K562 (cell line): Measurements from ENCODE around the gene LTBR. TPM values are rescaled to one million over a fixed set of nuclear protein-coding genes. Genes with fewer than 3 reads are reported as not detected.

Experiments
- ATAC-seq: fragments of 200-7000 bp; cut with Tn5 transposase; 3 replicates; pipeline ENCODE4 v1.9.1; 2020; ENCODE audit warnings: moderate library complexity
- BruUV-seq: library from RNA; stranded (reverse); fragments of 400-500 nt; replicated peaks from 2 replicates; lab custom pipeline; 2021; lab: Mats Ljungman, UMichigan
- CTCF ChIA-PET: fragments of 300-600 bp; formaldehyde crosslinking; extraction: SDS; loops from one replicate; lab custom pipeline; 2021; ENCODE audit warnings: low intra/inter-chr PET ratio; lab: Yijun Ruan, JAX
- POLR2A ChIA-PET: fragments of 300-600, 350-650 bp; sonication (Branson Sonifier 250); formaldehyde crosslinking; extraction: SDS; loops from one replicate; lab custom pipeline; 2021; ENCODE audit warnings: antibody characterized with exemption, inconsistent platforms; lab: Yijun Ruan, JAX
- DNase-seq, 4 experiments: peaks; one replicate each; pipeline versions ENCODE4 v3.0.0 to v3.0.0-alpha.2; 2011 to 2018; ENCODE audit warnings: low spot score in 3 of 4, mixed read lengths in 3 of 4; ENCODE audit errors: extremely low read depth in 1 of 4
- FAIRE-seq: peaks from 2 replicates; lab custom pipeline; 2011; peaks lifted over from hg19 to GRCh38; lab: Jason Lieb, UNC
- H2AFZ ChIP-seq: 2 replicates; pipeline ENCODE4 v1.6.0; 2011; ENCODE audit warnings: low read depth, low read length, control low read depth, inconsistent platforms
- H3K27ac ChIP-seq: fragments of 200-600 bp; 3 replicates; pipeline ENCODE4 v1.8.0; 2011; ENCODE audit warnings: low read depth, mild to moderate bottlenecking, control low read depth, inconsistent platforms, low read length, moderate library complexity, mixed read lengths; ENCODE audit errors: extremely low read depth
- H3K27me3 ChIP-seq, 2 experiments: fragments of 300-600 bp in 1 of 2; 2 replicates in 1 of 2; 3 replicates in 1 of 2; pipeline versions ENCODE4 v1.6.0 to v1.8.0; 2011; ENCODE audit warnings: inconsistent platforms in 2 of 2, low read length in 2 of 2, mild to moderate bottlenecking in 1 of 2, mixed read lengths in 1 of 2, moderate library complexity in 1 of 2; ENCODE audit not compliant: control insufficient read depth in 2 of 2, insufficient read depth in 2 of 2
- H3K36me3 ChIP-seq: fragments of 300-600 bp; 3 replicates; pipeline ENCODE4 v1.8.0; 2011; ENCODE audit warnings: mild to moderate bottlenecking, low read length, inconsistent platforms; ENCODE audit not compliant: control insufficient read depth, insufficient read depth
- H3K4me1 ChIP-seq, 2 experiments: fragments of 200-600 bp in 1 of 2; replicated peaks in 1 of 2; 2 replicates in 1 of 2; 3 replicates in 1 of 2; pipeline versions ENCODE4 v1.5.1 to v1.8.0; 2011; ENCODE audit warnings: inconsistent platforms in 2 of 2, low read length in 2 of 2, mild to moderate bottlenecking in 1 of 2, mixed read lengths in 1 of 2, moderate library complexity in 1 of 2; ENCODE audit not compliant: control insufficient read depth in 2 of 2, insufficient read depth in 2 of 2
- H3K4me2 ChIP-seq: 2 replicates; pipeline ENCODE4 v1.6.1; 2011; ENCODE audit warnings: low read length, control low read depth, inconsistent platforms, mixed read lengths; ENCODE audit not compliant: insufficient read depth
- H3K4me3 ChIP-seq: fragments of 200-600 bp; sonication (generic), shearing (Covaris generic); 2 replicates; pipeline ENCODE4 v1.5.1; 2016; ENCODE audit warnings: control low read depth, inconsistent platforms
- H3K79me2 ChIP-seq: fragments of 200-600 bp; 3 replicates; pipeline ENCODE4 v1.8.0; 2011; ENCODE audit warnings: low read length, inconsistent platforms; ENCODE audit not compliant: control insufficient read depth, insufficient read depth
- H3K9ac ChIP-seq, 2 experiments: 2 replicates each; pipeline versions ENCODE4 v1.6.0 to v1.6.1; 2011; ENCODE audit warnings: low read depth in 2 of 2, low read length in 2 of 2, control low read depth in 1 of 2, inconsistent platforms in 1 of 2, mild to moderate bottlenecking in 1 of 2, mixed read lengths in 1 of 2; ENCODE audit not compliant: insufficient read depth in 1 of 2
- H3K9me1 ChIP-seq: one replicate; pipeline ENCODE4 v1.6.0; 2011; ENCODE audit warnings: inconsistent platforms, mild to moderate bottlenecking, low read length, moderate library complexity; ENCODE audit not compliant: control insufficient read depth, insufficient read depth
- H3K9me3 ChIP-seq: replicated peaks from 2 replicates; pipeline ENCODE4 v1.5.1; 2011; ENCODE audit warnings: low read depth, low read length, inconsistent platforms; ENCODE audit not compliant: control insufficient read depth, insufficient read depth
- H4K20me1 ChIP-seq: replicated peaks from 2 replicates; pipeline ENCODE4 v1.6.1; 2011; ENCODE audit warnings: low read length, inconsistent platforms, mixed read lengths; ENCODE audit not compliant: control insufficient read depth, insufficient read depth
- GTF2E2 ChIP-seq: fragments of 200-800 bp; sonication (Bioruptor generic); IDR thresholded peaks from 2 replicates; pipeline ENCODE4 v1.6.1; 2016; ENCODE audit warnings: missing genetic modification characterization, missing compliant biosample characterization
- HNRNPL ChIP-seq: fragments of 200-400 bp; formaldehyde crosslinking; IDR thresholded peaks from 2 replicates; pipeline ENCODE4 v1.6.1; 2017; ENCODE audit warnings: low read depth, mild to moderate bottlenecking, low read length
- ZNF121 ChIP-seq: sonication (generic); formaldehyde crosslinking; conservative IDR thresholded peaks from 2 replicates; pipeline ENCODE4 v1.8.0; 2022; ENCODE audit warnings: missing genetic modification reagents
- WGBS: fragments of 100-300 bp; shearing (Covaris generic); methylation state at CpG from one replicate; pipeline ENCODE4 v1.1.6; 2016; ENCODE audit warnings: low coverage, mixed read lengths; ENCODE audit not compliant: insufficient coverage; ENCODE audit errors: missing lambda C conversion rate; 5-methylcytosine and 5-hydroxymethylcytosine counted together
- in situ Hi-C: fragments of 300-500 bp; cut with MboI; formaldehyde crosslinking; loops from 4 replicates; pipeline ENCODE4 v1.15.0; 2018; ENCODE audit warnings: inconsistent platforms, mixed read lengths
- intact Hi-C: fragments of 100-400 bp; cut with micrococcal nuclease; formaldehyde crosslinking; loops from 2 replicates; pipeline ENCODE4 v1.14.2; 2022
- polyA plus RNA-seq, 8 experiments: library from polyadenylated mRNA; depleted of rRNA in 4 of 8; stranded (reverse) in 5 of 8; unstranded in 3 of 8; fragments of >200 nt; fragmentation: Nextera tagmentation in 2 of 8; fragmentation: Illumina TruSeq in 1 of 8; extraction: Ambion mirVana in 2 of 8; extraction: Trizol in 1 of 8; gene quantifications; 2 replicates each; pipeline versions ENCODE4 v1.2.1 to v1.2.3, GENCODE V29; 2011 to 2014; ENCODE audit warnings: inconsistent platforms in 1 of 8, missing spikeins in 1 of 8
- total RNA-seq, 7 experiments: library from RNA; depleted of rRNA in 6 of 7; stranded (reverse); fragments of >200 nt in 6 of 7; fragmentation: Illumina TruSeq in 2 of 7; extraction: Trizol in 2 of 7; gene quantifications; 2 replicates each; pipeline versions ENCODE4 v1.2.1 to v1.2.3, GENCODE V29; 2011 to 2021; ENCODE audit warnings: low replicate concordance in 1 of 7
- TF ChIP-seq, protein P1 (sequence below), 2 experiments: fragments of 450-650 bp in 1 of 2; sonication (generic) in 1 of 2; formaldehyde crosslinking in 1 of 2; IDR thresholded peaks in 1 of 2; conservative IDR thresholded peaks in 1 of 2; 2 replicates each; pipeline versions ENCODE4 v1.6.1 to v1.8.1; 2016 to 2023; ENCODE audit warnings: mild to moderate bottlenecking in 2 of 2, moderate library complexity in 2 of 2, inconsistent platforms in 1 of 2, missing genetic modification reagents in 1 of 2

LTBR gene
- total and polyA plus RNA-seq, 9 of the 15 experiments (the other 6 are each of a cell fraction or from before 2014, with no cell fraction given) = 0.96 to 69.0 (median 35.3) TPM

DNA sequence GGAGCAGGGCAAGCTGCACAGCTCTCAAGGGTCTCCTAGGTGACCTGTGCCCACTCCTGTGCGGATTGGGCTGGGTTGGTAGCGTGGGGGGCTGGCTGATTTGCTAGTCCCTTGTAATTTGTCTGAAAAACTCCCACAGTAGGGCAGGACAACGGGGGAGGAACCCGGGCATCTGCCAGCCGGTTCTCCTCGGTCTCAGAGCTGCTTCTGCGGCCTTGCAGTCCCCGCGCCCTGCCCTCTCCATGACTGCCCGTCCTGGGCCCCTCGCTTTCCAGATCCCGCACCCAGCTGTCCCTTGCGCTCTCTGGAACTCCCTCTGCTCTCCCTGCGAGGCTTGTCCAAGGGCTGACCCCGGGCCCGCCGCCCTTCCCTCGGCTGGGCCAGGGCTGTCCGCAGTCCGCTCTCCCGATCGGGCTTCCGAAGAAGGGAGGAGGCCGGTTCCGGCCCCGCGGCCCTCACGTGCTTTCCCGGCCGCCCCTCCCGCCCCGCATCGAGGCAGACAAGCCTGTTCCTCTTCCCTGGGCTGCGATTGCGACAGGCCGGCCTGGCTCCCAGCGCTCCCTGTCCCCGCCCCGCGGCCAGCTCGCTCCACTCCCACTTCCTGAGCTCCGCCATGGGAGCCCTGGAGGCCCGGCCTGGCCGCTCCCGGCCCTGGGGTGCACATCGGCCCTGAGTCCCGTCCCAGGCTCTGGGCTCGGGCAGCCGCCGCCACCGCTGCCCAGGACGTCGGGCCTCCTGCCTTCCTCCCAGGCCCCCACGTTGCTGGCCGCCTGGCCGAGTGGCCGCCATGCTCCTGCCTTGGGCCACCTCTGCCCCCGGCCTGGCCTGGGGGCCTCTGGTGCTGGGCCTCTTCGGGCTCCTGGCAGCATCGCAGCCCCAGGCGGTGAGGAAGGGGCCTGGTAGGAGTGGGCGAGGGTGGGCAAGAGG, at the start of gene LTBR (continued):
- TF ChIP-seq HNRNPL = peak; percentile 46; the same call in 1 of the 2 replicates

DNA sequence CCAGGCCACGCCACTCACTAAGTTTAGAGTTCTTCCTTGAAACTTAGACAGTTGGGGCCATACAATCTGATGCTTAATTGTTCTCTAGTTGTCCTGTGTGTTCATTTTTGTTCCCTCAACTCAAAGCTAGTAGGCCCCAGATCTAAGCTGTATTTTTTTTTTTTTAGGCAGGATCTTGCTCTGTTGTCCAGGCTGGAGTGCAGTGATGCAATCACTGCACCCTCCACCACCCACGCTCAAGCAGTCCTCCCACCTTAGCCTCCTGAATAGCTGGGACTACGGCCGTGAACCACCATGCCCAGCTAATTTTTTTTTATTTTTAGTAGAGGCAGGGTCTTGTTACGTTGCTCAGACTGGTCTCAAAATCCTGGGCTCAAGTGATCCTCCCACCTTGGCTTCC, 49.6 kb upstream of the LTBR start:
- CTCF ChIA-PET = no interaction called here
- H3K4me2 ChIP-seq = no peak overlapping the region
- no TSS peak for BruUV-seq
- DNase-seq (no peak), FAIRE-seq (no peak), ATAC-seq (no peak)
- no peak overlapping the region for H3K27ac ChIP-seq
- H3K9ac ChIP-seq = no peak overlapping the region
- H4K20me1 ChIP-seq = no peaks in the 10 kb centered on the region
- TF ChIP-seq, protein P1, sequence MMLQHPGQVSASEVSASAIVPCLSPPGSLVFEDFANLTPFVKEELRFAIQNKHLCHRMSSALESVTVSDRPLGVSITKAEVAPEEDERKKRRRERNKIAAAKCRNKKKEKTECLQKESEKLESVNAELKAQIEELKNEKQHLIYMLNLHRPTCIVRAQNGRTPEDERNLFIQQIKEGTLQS (IDR thresholded peaks at IDR 0.05) = peak; percentile 30; the same call in 1 of the 2 replicates
- TF ChIP-seq, protein P1 (CRISPR knock-in tag; conservative IDR thresholded peaks at IDR 0.05) = no peak
- peak; percentile 67 for TF ChIP-seq ZNF121 (CRISPR knock-in tag)
- no peak for TF ChIP-seq GTF2E2 (tag)
- no peaks in the 10 kb centered on the region for H3K9me1 ChIP-seq
- intact Hi-C loops = loop anchor here (2.0 kb wide), 1 partner anchor 32 kb away; no protein-coding TSS in a partner anchor
- H3K36me3 ChIP-seq = peaks cover 64% of the 10 kb centered on the region; the same call in 2 of the 3 replicates
- H3K4me1 ChIP-seq = peaks cover 23 to 37% of the 10 kb centered on the region in 2 experiments
- no peaks in the 10 kb centered on the region for H3K9me3 ChIP-seq
- in situ Hi-C loops = no loop called here
- no peak overlapping the region for H3K4me3 ChIP-seq
- peaks cover 45% of the 10 kb centered on the region for H3K79me2 ChIP-seq
- H3K27me3 ChIP-seq = no peaks in the 10 kb centered on the region
- H2AFZ ChIP-seq = no peak overlapping the region
- 98% methylated on average over 5 of the region's 5 CpGs for WGBS
- POLR2A ChIA-PET = no interaction called here
